Right ventricle myocardium inferior (tissue), 1 donor: ENCODE measurements around the gene SLIT3. TPM values are rescaled to one million over a fixed set of nuclear protein-coding genes. Genes with fewer than 3 reads are reported as not detected.

Experiments
- ATAC-seq: fragments of 200-7000 bp; cut with Tn5 transposase; one replicate; pipeline ENCODE4 v1.9.1; 2020; ENCODE audit warnings: mild to moderate bottlenecking, moderate library complexity
- DNase-seq: peaks from one replicate; pipeline ENCODE4 v3.0.0; 2021; ENCODE audit errors: missing footprints
- intact Hi-C: fragments of 100-400 bp; cut with DNase I; formaldehyde crosslinking; loops from one replicate; pipeline ENCODE4 v1.11.0; 2022
- total RNA-seq: library from RNA; stranded (reverse); fragmentation: NEBNext Ultra II Directional; extraction: Animal tissue kit (Norgen Biotek cat#: 25700); gene quantifications from one replicate; pipeline ENCODE4 v1.2.1, GENCODE V29; 2021
- donor health status: DM: no; HTN: yes; CAD: no; lungs with severe emphysema.

Gene SLIT3
- total RNA-seq, 1 donor from 2014 or later = 12.4 TPM

DNA sequence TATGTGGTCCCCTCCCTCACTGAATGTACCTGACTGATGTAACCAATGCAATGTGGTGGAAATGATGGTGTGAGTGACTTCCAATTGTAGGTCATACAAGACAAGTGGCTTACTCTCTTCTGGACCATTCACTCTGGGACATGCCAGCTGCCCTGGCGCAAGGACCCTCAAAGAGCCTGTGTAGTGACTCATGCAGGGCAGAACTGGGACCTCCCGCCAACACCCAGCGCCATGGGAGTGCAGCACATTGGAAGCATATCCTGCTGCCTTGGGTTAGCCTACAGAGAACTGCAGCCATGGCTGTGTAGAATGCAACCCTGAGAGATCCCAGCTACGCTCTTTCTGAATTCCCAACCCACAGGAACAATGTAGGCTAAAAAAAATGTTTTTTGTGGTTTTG lies 631.8 kb downstream of the SLIT3 start:
- ATAC-seq = no peak
- intact Hi-C loops = no loop called here
- DNase-seq = no peak

DNA sequence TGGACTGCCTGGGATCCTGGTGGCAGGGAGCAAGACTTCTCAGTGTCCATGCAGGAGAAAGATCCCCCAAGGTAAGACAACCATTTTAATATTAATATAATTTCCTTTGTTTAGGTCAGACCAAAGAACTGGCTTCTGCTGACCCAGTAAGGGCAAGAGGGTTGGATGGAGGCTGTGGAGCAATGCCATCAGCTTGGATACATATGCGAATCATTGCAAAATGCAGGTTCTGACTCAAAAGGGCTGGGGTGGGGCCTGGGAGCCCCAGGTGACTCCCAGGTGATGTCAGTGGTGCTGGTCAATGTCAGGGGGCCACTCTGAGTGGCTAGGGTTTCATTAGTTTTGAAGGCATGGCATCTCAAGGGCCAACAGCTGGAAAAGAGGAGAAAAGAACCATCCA lies 632.9 kb downstream of the SLIT3 start:
- no peak for ATAC-seq
- intact Hi-C loops = no loop called here
- DNase-seq = no peak

DNA sequence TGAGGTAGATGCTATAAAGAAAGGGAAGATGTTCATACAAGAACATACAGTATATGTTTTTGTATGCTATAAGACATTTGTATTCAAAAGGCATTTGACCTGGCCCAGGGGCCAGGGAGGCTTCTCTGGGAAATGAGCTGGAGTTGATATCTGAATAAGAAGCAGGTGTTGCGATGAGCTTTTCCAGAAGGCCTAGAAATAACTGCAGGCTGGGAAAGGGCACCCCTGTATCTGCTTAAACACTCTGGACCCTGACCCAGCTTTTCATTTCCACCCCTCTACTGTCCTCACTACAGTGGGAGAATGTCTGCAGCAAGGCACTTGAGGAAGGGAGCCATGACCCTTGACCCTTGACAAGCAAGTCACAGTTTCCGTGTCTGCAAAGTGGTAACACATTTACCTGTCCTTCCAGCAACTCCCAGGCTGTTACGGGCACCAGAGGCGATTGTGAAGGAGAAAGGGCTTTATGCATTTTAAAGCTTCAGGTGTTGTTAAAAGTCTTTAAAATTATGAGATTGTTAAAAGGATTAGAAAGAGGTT lies 633.6 kb downstream of the SLIT3 start:
- DNase-seq (no peak), ATAC-seq (no peak)
- intact Hi-C loops = no loop called here

DNA sequence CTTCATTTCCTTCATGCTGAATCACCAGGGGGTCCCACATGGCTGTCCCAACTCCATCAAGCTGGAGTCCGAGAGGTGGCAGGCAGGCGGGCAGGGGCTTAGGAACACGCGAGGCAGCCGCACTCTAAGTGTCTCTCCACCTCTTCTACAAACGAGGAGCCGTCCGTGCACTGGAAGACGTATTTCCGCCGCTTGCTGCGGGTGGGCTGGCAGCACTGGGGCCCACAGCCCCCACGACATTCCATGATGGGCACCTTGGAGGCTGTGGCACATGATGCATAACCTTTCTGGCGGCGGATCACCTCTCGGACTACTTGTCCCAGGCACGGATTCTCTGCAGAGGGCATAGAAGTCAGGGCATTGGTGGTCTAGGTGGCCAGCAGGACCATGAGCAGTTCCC lies 634.6 kb downstream of the SLIT3 start:
- no peak for DNase-seq
- ATAC-seq = no peak
- intact Hi-C loops = no loop called here

DNA sequence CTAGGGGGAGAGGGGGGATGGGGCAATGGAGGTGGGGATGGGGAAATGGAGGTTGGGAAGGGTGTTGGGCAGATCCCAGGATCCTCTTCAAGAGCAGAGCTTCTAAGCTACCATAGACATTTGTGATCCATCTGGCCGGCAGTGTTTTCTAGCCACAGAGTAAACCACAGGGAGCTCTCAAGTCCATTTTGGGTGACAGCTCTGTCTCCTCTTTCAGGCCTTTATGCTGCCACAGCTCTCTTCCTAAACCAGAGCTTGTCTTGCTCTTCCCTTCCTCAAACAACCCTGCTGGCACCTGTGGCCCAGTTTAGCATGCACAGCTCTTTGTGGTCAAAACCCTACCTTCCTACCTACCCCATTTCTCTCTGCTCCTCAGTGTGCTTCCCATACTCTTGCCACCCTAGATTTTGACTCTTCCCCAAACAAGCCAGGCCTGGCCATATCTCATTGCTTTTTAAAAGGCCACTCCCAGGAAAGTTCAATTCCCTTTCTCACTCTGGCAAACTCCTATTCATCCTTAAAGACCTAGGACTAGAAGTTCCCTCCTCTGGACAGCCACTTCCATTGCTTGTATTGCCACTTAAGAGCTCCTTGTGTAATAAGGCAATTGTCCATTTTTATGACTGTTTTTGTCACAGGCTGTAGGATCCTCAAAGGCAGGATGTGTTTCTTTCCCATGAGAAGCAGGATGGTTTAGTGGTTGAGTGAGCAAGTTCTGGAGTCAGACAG lies 637.5 kb downstream of the SLIT3 start:
- intact Hi-C loops = no loop called here
- DNase-seq (no peak), ATAC-seq (no peak)

DNA sequence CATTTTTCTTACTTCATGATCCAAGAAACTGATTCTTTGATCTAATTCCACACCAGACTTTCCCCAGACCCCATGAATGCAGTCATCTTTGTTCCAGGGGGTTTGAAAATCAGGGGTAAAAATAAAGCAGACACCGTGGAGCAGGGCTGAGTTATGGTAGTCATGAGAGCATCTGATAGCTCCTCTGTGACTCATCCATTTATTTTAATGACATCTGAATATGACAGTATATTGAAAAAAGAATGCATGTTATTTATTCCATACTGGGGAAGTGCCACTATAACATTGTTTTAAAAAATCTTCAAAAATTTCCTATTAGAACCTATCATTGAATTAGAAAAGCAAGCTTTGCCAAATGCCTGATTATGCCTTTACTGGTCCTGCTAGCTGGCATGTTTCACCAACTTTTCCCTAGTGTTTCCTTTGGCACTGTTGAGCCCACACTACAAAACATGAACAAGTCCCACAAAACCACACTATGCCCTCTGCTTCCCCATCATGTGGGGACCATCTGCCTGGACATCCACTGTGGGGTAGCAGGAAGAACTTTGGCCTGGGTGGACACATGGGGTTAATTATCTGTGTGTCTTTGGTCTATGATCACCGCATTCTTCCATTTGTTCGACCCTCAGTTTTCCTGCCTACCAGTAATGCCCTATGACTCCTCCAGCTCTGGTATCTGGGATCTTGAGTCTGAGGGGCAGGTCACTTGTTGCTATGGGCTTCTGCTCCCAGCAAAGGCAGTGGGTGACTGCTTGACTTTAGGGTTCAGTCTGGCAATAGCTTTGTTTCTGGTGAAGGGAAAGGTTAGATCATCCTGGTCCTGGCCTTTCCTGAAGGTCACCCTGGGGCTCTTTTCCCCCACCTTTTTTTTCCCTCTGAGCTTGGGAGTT lies 639.1 kb downstream of the SLIT3 start:
- intact Hi-C loops = no loop called here
- DNase-seq (no peak), ATAC-seq (no peak)

DNA sequence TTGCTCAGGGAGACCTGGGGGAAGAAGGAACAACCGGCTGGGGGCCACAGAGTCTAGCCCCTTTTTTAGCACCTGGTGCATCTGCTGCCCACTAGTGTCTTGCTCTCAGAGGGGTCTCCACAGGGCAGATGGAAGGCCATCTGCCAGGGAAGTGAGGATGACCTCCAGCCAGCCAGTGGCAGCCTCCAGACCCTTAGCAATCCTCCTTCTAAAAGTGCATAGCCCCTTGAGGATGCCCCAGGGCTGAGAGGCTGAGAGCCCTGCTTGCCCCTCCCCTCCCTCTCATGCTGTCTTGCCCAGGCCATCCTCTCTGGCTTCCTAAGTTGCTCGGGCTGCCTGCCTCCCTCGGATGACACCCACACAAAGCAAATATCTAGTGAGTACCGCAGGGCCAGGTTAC lies 640.2 kb downstream of the SLIT3 start:
- intact Hi-C loops = no loop called here
- DNase-seq (no peak), ATAC-seq (no peak)

DNA sequence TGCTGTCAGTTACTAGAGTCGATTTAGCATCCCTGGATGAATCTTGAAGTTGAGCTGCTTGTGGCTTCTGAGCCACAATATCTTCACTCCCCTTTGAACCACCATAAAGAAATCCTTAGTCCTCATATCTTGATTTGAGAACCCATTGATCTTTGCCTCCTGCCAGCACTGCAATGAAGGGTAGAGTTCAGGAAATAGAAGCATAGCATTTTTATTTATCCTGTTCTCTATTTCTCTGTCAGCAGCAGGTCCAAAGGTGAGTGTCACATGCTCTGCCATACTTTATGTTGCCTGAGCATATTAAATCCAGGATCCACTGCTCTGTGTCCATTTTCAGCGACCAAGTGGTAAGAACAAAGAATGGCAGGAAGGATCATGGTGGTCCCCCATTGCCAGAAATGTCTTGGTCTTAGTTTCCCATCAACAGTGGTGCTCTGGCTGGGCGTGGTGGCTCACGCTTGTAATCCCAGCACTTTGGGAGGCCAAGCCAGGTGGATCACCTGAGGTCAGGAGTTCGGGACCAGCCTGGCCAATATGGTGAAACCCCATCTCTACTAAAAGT lies 641.6 kb downstream of the SLIT3 start:
- intact Hi-C loops = no loop called here
- ATAC-seq = no peak
- DNase-seq = no peak

DNA sequence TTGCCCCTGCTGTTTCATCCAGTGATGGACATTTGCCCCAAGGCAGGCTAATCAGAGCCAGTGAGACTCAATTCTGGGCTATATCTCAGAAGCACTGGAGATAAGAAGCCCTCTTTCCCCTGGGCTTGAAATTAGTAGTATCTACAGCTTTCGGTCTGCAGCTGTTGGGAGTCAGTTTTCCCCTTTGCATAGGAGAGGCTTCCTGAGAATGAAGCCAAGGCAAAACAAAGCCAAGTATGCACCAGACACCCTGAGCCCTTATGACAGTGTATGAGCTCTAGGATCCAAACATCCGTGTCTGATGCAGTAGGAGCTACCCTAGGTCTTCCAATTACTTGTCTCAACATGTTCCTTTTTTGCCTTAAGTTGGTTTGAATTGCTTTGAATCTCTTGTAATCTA lies 642.5 kb downstream of the SLIT3 start:
- DNase-seq (no peak), ATAC-seq (peak; percentile 71)
- intact Hi-C loops = no loop called here

DNA sequence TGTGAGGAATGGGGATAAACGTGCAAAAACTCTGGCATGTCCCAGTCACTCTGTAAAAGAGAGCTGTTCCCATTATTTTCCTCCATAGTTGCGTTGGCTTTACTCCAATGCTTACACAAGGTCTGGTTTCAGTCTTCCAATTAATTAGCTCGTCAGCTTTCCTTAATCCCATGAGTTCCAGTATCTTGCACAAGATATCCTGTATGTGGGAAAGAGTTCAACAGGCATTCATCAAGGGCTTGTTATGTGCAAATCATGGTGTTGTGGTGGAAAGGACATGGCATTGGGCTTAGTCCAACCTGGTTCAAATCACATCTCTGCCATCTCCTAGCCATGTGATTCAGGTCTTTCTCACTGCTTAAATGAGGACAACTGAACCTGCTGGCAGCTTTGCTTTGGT lies 644.3 kb downstream of the SLIT3 start:
- no peak for DNase-seq
- peak; percentile 57 for ATAC-seq
- intact Hi-C loops = no loop called here

DNA sequence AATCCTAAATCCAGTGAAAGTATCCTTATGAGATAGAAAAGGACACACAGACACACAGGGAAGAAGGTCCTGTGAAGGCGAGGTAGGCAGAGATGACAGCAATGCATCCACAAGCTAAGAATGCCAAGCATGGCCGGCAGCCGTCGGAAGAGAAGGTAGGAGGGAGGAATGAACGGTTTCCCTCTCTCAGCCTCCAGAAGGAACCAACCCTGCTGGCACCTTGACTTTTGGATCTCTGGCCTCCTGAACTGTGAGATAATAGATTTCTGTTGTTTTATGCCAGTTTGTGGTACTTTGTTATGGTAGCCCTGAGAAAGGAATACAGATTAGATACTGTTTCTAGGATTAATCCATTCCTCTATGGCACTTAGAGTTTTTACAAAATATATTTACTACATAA lies 645.6 kb downstream of the SLIT3 start:
- DNase-seq (no peak), ATAC-seq (no peak)
- intact Hi-C loops = no loop called here

DNA sequence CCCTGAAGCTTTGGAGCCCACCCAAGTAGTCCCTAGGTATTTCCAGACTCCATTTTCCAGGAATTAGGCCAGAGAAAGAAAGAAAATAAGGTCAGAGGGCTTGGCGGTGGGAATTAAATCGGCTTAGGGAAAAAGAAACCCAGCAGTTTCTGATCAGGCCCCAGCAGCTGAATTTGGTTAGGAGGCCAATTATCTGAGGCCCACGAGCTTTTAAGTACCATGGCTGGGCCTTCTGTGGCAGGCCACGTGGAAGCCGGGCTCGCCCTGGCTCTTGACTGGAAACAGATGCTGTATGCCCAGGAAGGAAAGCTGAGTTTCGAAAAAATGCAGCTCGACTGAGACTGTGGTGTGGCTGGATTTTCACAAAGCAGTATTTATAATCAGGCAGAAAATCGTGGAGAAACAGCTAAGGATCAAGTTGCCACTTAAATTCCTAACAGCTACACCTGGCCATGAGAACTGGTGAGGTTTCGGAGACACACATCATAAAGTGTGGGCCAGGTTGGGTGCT lies 646.7 kb downstream of the SLIT3 start:
- DNase-seq (no peak), ATAC-seq (peak; percentile 67)
- intact Hi-C loops = no loop called here

DNA sequence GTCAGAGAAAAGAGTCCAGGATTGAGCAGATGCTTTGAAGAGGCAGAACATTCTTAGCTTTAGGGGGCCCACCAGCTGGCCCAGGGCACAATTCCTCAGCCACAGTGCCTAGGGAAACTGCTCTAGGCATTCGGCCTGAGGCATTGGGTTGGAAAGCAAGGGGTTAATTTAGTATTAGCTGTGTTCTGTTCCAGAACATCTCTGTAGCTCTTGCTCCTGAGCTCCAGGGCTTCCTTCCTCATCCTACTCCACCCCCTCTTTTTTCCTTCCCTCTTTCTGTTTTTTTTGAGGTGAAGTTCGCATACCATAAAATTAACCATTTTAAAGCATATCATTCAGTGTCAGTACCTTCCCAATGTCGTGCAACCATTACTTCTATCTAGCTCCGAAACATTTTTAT lies 647.3 kb downstream of the SLIT3 start:
- ATAC-seq (no peak), DNase-seq (no peak)
- intact Hi-C loops = no loop called here

DNA sequence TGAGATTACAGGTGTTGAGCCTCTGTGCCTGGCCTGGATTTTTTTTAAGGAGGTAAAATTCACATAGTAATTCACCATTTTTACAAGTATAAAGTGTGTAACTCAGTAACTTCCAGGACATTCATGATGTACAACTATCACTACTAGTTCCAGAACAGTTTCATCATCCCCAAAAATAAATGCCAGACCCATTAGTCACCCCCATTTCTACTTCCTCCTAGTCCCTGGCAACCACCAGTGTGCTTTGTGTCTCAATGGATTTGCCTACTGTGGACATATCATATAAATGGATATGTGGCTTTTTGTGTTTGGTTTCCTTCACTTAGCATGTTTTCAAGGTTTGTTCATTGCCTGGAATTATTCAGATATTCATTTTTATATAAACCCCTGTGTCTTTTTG lies 649.3 kb downstream of the SLIT3 start:
- ATAC-seq (no peak), DNase-seq (no peak)
- intact Hi-C loops = no loop called here

DNA sequence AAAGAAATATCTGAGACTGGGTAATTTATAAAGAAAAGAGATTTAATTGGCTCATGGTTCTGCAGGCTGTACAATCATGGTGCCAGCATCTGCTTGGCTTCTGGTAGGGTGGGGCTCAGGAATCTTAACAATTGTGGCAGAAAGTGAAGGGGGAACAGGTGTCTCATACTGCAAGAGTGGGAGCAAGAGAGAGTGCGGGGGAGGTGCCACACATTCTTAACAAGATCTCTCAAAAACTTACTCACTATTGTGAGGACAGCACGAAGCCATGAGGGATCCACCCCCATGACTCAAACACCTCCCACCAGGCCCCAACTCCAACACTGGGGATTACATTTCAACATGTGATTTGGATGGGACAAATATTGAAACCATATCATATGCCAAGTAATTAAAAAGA lies 651.6 kb downstream of the SLIT3 start:
- DNase-seq = no peak
- no peak for ATAC-seq
- intact Hi-C loops = no loop called here

DNA sequence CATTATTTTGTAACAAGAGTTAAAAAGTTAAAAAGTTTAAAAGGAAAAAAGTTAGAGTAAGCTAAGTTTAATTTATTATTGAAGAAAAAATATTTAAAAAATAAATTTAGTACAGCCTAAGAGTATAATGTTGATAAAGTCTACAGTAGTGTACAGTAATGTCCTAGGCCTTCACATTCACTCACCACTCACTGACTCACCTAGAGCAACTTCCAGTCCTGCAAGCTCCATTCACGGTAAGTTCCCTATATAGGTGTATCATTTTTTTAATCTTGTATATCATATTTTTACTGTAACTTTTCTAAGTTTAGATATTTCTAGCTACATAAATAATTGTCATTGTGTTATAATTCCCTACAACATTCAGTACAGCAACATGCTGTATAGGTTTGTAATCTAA lies 652.4 kb downstream of the SLIT3 start:
- DNase-seq = no peak
- ATAC-seq = no peak
- intact Hi-C loops = no loop called here

DNA sequence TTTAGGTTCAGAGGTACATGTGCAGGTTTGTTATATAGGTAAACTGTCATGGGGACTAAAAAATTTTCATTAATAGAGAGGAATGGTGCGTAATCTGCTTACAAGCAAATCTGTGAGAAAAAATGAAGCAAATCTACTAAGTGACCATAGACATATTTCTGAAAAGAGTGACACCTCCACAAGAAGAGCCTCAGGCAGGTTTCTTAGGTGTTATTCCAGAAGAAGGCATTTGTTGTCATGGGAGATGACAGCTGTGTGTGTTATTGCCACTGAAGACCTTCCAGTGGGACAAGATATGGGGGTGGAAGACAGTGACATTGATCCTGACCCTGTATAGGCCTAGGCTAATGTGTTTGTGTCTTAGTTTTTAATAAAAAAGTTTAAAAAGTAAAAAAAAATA lies 652.9 kb downstream of the SLIT3 start:
- intact Hi-C loops = no loop called here
- DNase-seq = no peak
- ATAC-seq = no peak

DNA sequence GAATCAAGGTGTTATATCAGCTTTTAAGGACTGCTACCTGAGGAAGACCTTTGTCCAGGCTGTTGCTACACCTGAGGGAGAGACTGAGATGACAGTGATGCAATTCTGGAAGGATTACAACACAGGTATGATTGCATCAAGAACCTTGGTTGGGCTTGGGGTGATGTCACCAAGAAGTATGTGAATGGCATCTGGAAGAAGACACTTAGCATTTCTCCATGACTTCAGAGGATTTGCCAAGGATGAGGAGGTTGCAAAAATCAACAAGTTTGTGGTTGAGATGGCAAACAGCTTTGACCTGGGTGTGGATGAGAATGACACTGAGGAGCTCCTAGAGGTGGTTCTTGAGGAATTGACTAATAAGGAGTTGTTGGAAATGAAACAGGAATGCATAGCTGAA lies 653.9 kb downstream of the SLIT3 start:
- ATAC-seq = no peak
- intact Hi-C loops = no loop called here

DNA sequence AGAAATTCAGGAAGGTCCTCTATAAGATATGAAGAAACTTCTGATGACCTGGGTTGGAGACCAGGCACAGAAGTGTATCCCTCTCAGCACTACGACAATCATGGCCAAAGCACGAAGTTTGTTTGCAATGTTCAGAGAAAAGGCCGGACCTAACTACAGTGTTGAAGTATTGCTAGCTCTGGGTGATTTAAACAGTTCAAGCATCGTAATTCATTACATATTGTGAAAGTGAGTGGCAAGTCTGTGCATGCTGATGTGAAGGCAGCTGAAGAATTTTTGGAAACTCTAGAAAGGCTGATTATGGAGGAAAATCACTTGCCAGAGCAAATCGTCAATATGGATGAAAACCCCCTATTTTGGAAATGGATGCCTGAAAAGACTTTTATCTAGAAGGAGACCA lies 654.6 kb downstream of the SLIT3 start:
- intact Hi-C loops = no loop called here
- no peak for DNase-seq
- no peak for ATAC-seq

More for the DNA sequence above, 653.9 kb downstream of the SLIT3 start:
- no peak for DNase-seq

DNA sequence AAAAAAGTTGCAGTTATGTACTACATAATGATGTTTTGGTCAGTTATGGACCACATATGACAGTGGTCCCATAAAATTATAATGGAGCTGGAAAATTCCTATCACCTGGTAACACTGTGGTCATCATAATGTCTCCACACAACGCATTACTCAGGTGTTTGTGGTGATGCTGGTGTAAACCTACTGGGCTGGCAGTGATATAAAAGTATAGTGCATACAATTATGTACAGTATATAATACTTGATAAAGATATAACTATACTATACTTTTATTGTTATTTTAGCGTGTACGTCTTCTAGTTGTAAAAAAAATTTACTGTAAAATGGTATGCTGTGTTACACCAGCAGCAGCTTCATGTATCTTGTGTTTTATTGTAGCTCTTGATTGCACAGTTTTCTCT lies 655.7 kb downstream of the SLIT3 start:
- intact Hi-C loops = no loop called here
- ATAC-seq (no peak), DNase-seq (no peak)
